ENCODE data around the gene CYS1.
"Not testable (repeated sequence)": the region's sequence is repeated elsewhere in the genome, so short reads cannot be mapped to it uniquely, and the experiment has no call there.

Gene CYS1

GRCh38 chr2:10011606-10012325, 68.4 kb downstream of the CYS1 start:
- not testable (repeated sequence) for DNase-seq

GRCh38 chr2:10010861-10011605, 69.2 kb downstream of the CYS1 start:
- DNase-seq = not testable (repeated sequence)

GRCh38 chr2:10009811-10010781, 70.1 kb downstream of the CYS1 start:
- DNase-seq = no peak

GRCh38 chr2:10009271-10009810, 70.9 kb downstream of the CYS1 start:
- DNase-seq = no peak

GRCh38 chr2:10008809-10009176, 71.4 kb downstream of the CYS1 start:
- DNase-seq = no peak

- DNase-seq = no peak
These were observed 72.0 kb downstream of the CYS1 start for GRCh38 chr2:10007921-10008808.

GRCh38 chr2:10007435-10007834, 72.8 kb downstream of the CYS1 start:
- no peak for DNase-seq

Data from CD4-positive, alpha-beta T cell treated with Interleukin-6 for 4 hours (primary cell).